ENCODE measurements around the gene PIMREG. TPM values are rescaled to one million over a fixed set of nuclear protein-coding genes. Genes with fewer than 3 reads are reported as not detected.

PIMREG gene
- total RNA-seq, 4 donors from 2014 or later = 1.0 to 3.3 (median 3.2) TPM

- TF ChIP-seq CTCF (IDR thresholded peaks at IDR 0.05) (no peak), POLR2AphosphoS5 (IDR thresholded peaks at IDR 0.05) (no peak), POLR2A (IDR thresholded peaks at IDR 0.05) (no peak), EP300 (IDR thresholded peaks at IDR 0.05) (no peak)
- peaks cover 5% of the 10 kb centered on the region for H3K4me1 ChIP-seq
- no peak for DNase-seq (ENCODE audit: low spot score in 2 of 2)
- no peaks in the 10 kb centered on the region for H3K36me3 ChIP-seq
- H3K27me3 ChIP-seq = peaks cover 11% of the 10 kb centered on the region
- H3K27ac ChIP-seq = no peak overlapping the region
- no peaks in the 10 kb centered on the region for H3K9me3 ChIP-seq
- no peak overlapping the region for H3K4me3 ChIP-seq
These were observed 13.5 kb upstream of the PIMREG start for GRCh38 chr17:6430769-6431168.

GRCh38 chr17:6435051-6435450, 9.2 kb upstream of the PIMREG start, which contains the start of gene AIPL1:
TSS of gene AIPL1 (minus strand) at chr17:6435121. CDS start at chr17:6435104, 17 bp downstream.
- no peak within 1 kb of the TSS for H3K27ac ChIP-seq
- H3K9me3 ChIP-seq = no peaks in the 10 kb centered on the region
- no peaks in the 10 kb centered on the region for H3K4me1 ChIP-seq
- peaks cover 19% of the 10 kb centered on the region for H3K27me3 ChIP-seq
- no peak within 1 kb of the TSS for H3K4me3 ChIP-seq
- DNase-seq (ENCODE audit: low spot score in 2 of 2) = no peak
- WGBS = 72% methylated on average over 16 of the region's 16 CpGs
- H3K36me3 ChIP-seq = no peaks in the 10 kb centered on the region
- TF ChIP-seq EP300 (IDR thresholded peaks at IDR 0.05) (no peak), POLR2AphosphoS5 (IDR thresholded peaks at IDR 0.05) (no peak), CTCF (IDR thresholded peaks at IDR 0.05) (no peak), POLR2A (IDR thresholded peaks at IDR 0.05) (no peak)

- DNase-seq (ENCODE audit: low spot score in 2 of 2) = no peak
- no peaks in the 10 kb centered on the region for H3K4me1 ChIP-seq
These were observed 8.3 kb upstream of the PIMREG start for GRCh38 chr17:6435968-6436367.

GRCh38 chr17:6437466-6437865, 6.8 kb upstream of the PIMREG start:
- Histone ChIP-seq H3K27me3 (peaks cover 17% of the 10 kb centered on the region), H3K4me3 (no peak overlapping the region), H3K36me3 (no peaks in the 10 kb centered on the region), H3K4me1 (no peaks in the 10 kb centered on the region), H3K9me3 (no peaks in the 10 kb centered on the region), H3K27ac (no peak overlapping the region)
- DNase-seq (ENCODE audit: low spot score in 2 of 2) = no peak
- 36% methylated on average over 4 of the region's 4 CpGs for WGBS
- TF ChIP-seq POLR2A (IDR thresholded peaks at IDR 0.05) = no peak
- no peak for TF ChIP-seq CTCF (IDR thresholded peaks at IDR 0.05)
- TF ChIP-seq EP300 (IDR thresholded peaks at IDR 0.05) = no peak
- TF ChIP-seq POLR2AphosphoS5 (IDR thresholded peaks at IDR 0.05) = no peak

More at GRCh38 chr17:6435968-6436367, 8.3 kb upstream of the PIMREG start:
- WGBS = 16% methylated on average over 9 of the region's 9 CpGs
- Histone ChIP-seq H3K36me3 (no peaks in the 10 kb centered on the region), H3K4me3 (no peak overlapping the region), H3K9me3 (no peaks in the 10 kb centered on the region), H3K27ac (no peak overlapping the region), H3K27me3 (peaks cover 19% of the 10 kb centered on the region)
- TF ChIP-seq EP300 (IDR thresholded peaks at IDR 0.05) (no peak), CTCF (IDR thresholded peaks at IDR 0.05) (peak; percentile 64 to 79)

GRCh38 chr17:6437956-6438355, 6.3 kb upstream of the PIMREG start:
- no peaks in the 10 kb centered on the region for H3K36me3 ChIP-seq
- peaks cover 17% of the 10 kb centered on the region for H3K27me3 ChIP-seq
- no peak overlapping the region for H3K4me3 ChIP-seq
- H3K9me3 ChIP-seq = no peaks in the 10 kb centered on the region
- no peaks in the 10 kb centered on the region for H3K4me1 ChIP-seq
- 55% methylated on average over 3 of the region's 3 CpGs for WGBS
- no peak overlapping the region for H3K27ac ChIP-seq
- TF ChIP-seq POLR2AphosphoS5 (IDR thresholded peaks at IDR 0.05) (no peak), EP300 (IDR thresholded peaks at IDR 0.05) (no peak), CTCF (IDR thresholded peaks at IDR 0.05) (no peak), POLR2A (IDR thresholded peaks at IDR 0.05) (no peak)
- DNase-seq (ENCODE audit: low spot score in 2 of 2) = no peak

Data from suprapubic skin (tissue), 4 donors.